Karpas-422 (cell line): ENCODE results near the gene NRXN3. TPM values are rescaled to one million over a fixed set of nuclear protein-coding genes. Genes with fewer than 3 reads are reported as not detected.

Source experiments
- DNase-seq: peaks from one replicate; pipeline ENCODE4 v3.0.0-alpha.2; 2015
- H2AFZ ChIP-seq: fragments of 200-600 bp; sonication (generic); 2 replicates; pipeline ENCODE4 v1.6.1; 2014; ENCODE audit warnings: antibody characterized with exemption, low read length, mixed read lengths
- H3K27ac ChIP-seq: fragments of 200-600 bp; sonication (generic); 2 replicates; pipeline ENCODE4 v1.5.1; 2014; ENCODE audit warnings: mild to moderate bottlenecking, low read length, moderate library complexity
- H3K27me3 ChIP-seq: fragments of 200-600 bp; sonication (generic); 2 replicates; pipeline ENCODE4 v1.6.1; 2014; ENCODE audit warnings: low read length, mixed read lengths
- H3K36me3 ChIP-seq: fragments of 200-600 bp; sonication (generic); 2 replicates; pipeline ENCODE4 v1.6.1; 2014; ENCODE audit warnings: low read length, mixed read lengths; ENCODE audit not compliant: insufficient read depth
- H3K4me1 ChIP-seq: fragments of 200-600 bp; sonication (generic); 2 replicates; pipeline ENCODE4 v1.6.1; 2014; ENCODE audit warnings: mild to moderate bottlenecking, low read length, mixed read lengths
- H3K4me2 ChIP-seq: fragments of 200-600 bp; sonication (generic); 2 replicates; pipeline ENCODE4 v1.6.1; 2014; ENCODE audit warnings: low read length, low read depth, mild to moderate bottlenecking; ENCODE audit not compliant: poor library complexity, severe bottlenecking
- H3K4me3 ChIP-seq: fragments of 200-600 bp; sonication (generic); 2 replicates; pipeline ENCODE4 v1.5.1; 2014; ENCODE audit warnings: mild to moderate bottlenecking, antibody characterized with exemption, low read length, mixed read lengths
- H3K79me2 ChIP-seq: fragments of 200-600 bp; sonication (generic); 2 replicates; pipeline ENCODE4 v1.6.1; 2014; ENCODE audit warnings: mild to moderate bottlenecking, low read length, mixed read lengths
- H3K9ac ChIP-seq: fragments of 200-600 bp; sonication (generic); 2 replicates; pipeline ENCODE4 v1.6.0; 2014; ENCODE audit warnings: low read length
- H3K9me2 ChIP-seq: fragments of 200-600 bp; sonication (generic), shearing (Covaris generic); replicated peaks from 2 replicates; pipeline ENCODE4 v1.6.0; 2014; ENCODE audit warnings: mild to moderate bottlenecking, low read length, moderate library complexity; ENCODE audit not compliant: insufficient read depth
- H3K9me3 ChIP-seq: fragments of 300-700, 200-600 bp; sonication (generic); 2 replicates; pipeline ENCODE4 v1.6.1; 2014; ENCODE audit warnings: low read length, mixed read lengths
- H4K20me1 ChIP-seq: fragments of 200-600 bp; sonication (generic); 2 replicates; pipeline ENCODE4 v1.6.1; 2014; ENCODE audit warnings: mild to moderate bottlenecking, antibody characterized with exemption, low read length, low read depth; ENCODE audit not compliant: insufficient read depth
- total RNA-seq: library from RNA; depleted of rRNA; stranded (reverse); fragments of >200 nt; shearing (Covaris generic); gene quantifications from 2 replicates; pipeline ENCODE4 v1.2.3, GENCODE V29; 2014; ENCODE audit warnings: low replicate concordance

Gene NRXN3
- total RNA-seq, 1 experiment from 2014 or later: not detected

GRCh38 chr14:78135450-78135891, 34.7 kb upstream of the NRXN3 start:
- Histone ChIP-seq H3K27ac (no peak overlapping the region), H3K9me3 (no peaks in the 10 kb centered on the region), H3K4me1 (no peaks in the 10 kb centered on the region), H3K36me3 (no peaks in the 10 kb centered on the region), H4K20me1 (no peaks in the 10 kb centered on the region), H3K9ac (no peak overlapping the region), H2AFZ (no peak overlapping the region), H3K27me3 (peaks cover 6% of the 10 kb centered on the region; the same call in 1 of the 2 replicates), H3K79me2 (no peaks in the 10 kb centered on the region), H3K4me3 (no peak overlapping the region), H3K4me2 (no peak overlapping the region), H3K9me2 (no peaks in the 10 kb centered on the region)
- no peak for DNase-seq

GRCh38 chr14:78136695-78137094, 33.5 kb upstream of the NRXN3 start:
- Histone ChIP-seq H3K9me2 (no peaks in the 10 kb centered on the region), H3K9ac (no peak overlapping the region), H4K20me1 (no peaks in the 10 kb centered on the region), H3K27me3 (peaks cover 6% of the 10 kb centered on the region; the same call in 1 of the 2 replicates), H3K27ac (no peak overlapping the region), H3K36me3 (no peaks in the 10 kb centered on the region), H3K4me2 (no peak overlapping the region), H3K4me3 (no peak overlapping the region), H3K4me1 (no peaks in the 10 kb centered on the region), H3K79me2 (no peaks in the 10 kb centered on the region), H2AFZ (no peak overlapping the region), H3K9me3 (no peaks in the 10 kb centered on the region)
- no peak for DNase-seq

GRCh38 chr14:78141590-78141989, 28.6 kb upstream of the NRXN3 start:
- no peaks in the 10 kb centered on the region for H3K36me3 ChIP-seq
- DNase-seq: peak; percentile 48
- no peaks in the 10 kb centered on the region for H4K20me1 ChIP-seq
- H3K27ac ChIP-seq: no peak overlapping the region
- H3K27me3 ChIP-seq: peaks cover 6% of the 10 kb centered on the region; the same call in 1 of the 2 replicates
- H2AFZ ChIP-seq: no peak overlapping the region
- H3K4me3 ChIP-seq: no peak overlapping the region
- no peak overlapping the region for H3K4me2 ChIP-seq
- H3K9ac ChIP-seq: no peak overlapping the region
- H3K79me2 ChIP-seq: no peaks in the 10 kb centered on the region
- no peaks in the 10 kb centered on the region for H3K9me3 ChIP-seq
- H3K9me2 ChIP-seq: no peaks in the 10 kb centered on the region
- no peaks in the 10 kb centered on the region for H3K4me1 ChIP-seq

GRCh38 chr14:78142998-78143397, 27.2 kb upstream of the NRXN3 start:
- H3K36me3 ChIP-seq: no peaks in the 10 kb centered on the region

GRCh38 chr14:78143489-78144145, 26.6 kb upstream of the NRXN3 start:
- Histone ChIP-seq H3K4me3 (no peak overlapping the region), H3K9ac (no peak overlapping the region), H3K4me2 (no peak overlapping the region), H3K9me3 (no peaks in the 10 kb centered on the region), H3K4me1 (no peaks in the 10 kb centered on the region), H3K27me3 (no peaks in the 10 kb centered on the region), H3K9me2 (no peaks in the 10 kb centered on the region), H3K36me3 (no peaks in the 10 kb centered on the region), H3K79me2 (no peaks in the 10 kb centered on the region), H2AFZ (no peak overlapping the region), H3K27ac (no peak overlapping the region), H4K20me1 (no peaks in the 10 kb centered on the region)
- DNase-seq: no peak

More at GRCh38 chr14:78142998-78143397, 27.2 kb upstream of the NRXN3 start:
- no peak overlapping the region for H3K27ac ChIP-seq
- no peak for DNase-seq
- H3K4me2 ChIP-seq: no peak overlapping the region
- no peaks in the 10 kb centered on the region for H3K9me3 ChIP-seq
- no peaks in the 10 kb centered on the region for H3K79me2 ChIP-seq
- no peak overlapping the region for H3K9ac ChIP-seq
- no peak overlapping the region for H3K4me3 ChIP-seq
- no peaks in the 10 kb centered on the region for H4K20me1 ChIP-seq
- no peaks in the 10 kb centered on the region for H3K9me2 ChIP-seq
- no peaks in the 10 kb centered on the region for H3K4me1 ChIP-seq
- no peaks in the 10 kb centered on the region for H3K27me3 ChIP-seq
- no peak overlapping the region for H2AFZ ChIP-seq

- Histone ChIP-seq H3K4me1 (no peaks in the 10 kb centered on the region), H3K9me2 (no peaks in the 10 kb centered on the region), H3K79me2 (no peaks in the 10 kb centered on the region), H2AFZ (no peak overlapping the region), H3K4me3 (no peak overlapping the region), H3K27me3 (no peaks in the 10 kb centered on the region), H3K36me3 (no peaks in the 10 kb centered on the region), H3K9me3 (no peaks in the 10 kb centered on the region), H3K9ac (no peak overlapping the region), H3K4me2 (no peak overlapping the region), H3K27ac (no peak overlapping the region), H4K20me1 (peaks cover 2% of the 10 kb centered on the region)
- no peak for DNase-seq
Measured at GRCh38 chr14:78152201-78153063, 17.7 kb upstream of the NRXN3 start.

GRCh38 chr14:78153064-78153341, 17.2 kb upstream of the NRXN3 start:
- Histone ChIP-seq H4K20me1 (peaks cover 7% of the 10 kb centered on the region), H3K36me3 (no peaks in the 10 kb centered on the region), H2AFZ (no peak overlapping the region), H3K4me1 (no peaks in the 10 kb centered on the region), H3K4me2 (no peak overlapping the region), H3K79me2 (no peaks in the 10 kb centered on the region), H3K9ac (no peak overlapping the region), H3K27ac (no peak overlapping the region), H3K9me2 (no peaks in the 10 kb centered on the region), H3K4me3 (no peak overlapping the region), H3K9me3 (no peaks in the 10 kb centered on the region), H3K27me3 (no peaks in the 10 kb centered on the region)
- DNase-seq: no peak

- no peaks in the 10 kb centered on the region for H3K36me3 ChIP-seq
- no peaks in the 10 kb centered on the region for H3K27me3 ChIP-seq
- peak; percentile 50 for DNase-seq
- H3K4me1 ChIP-seq: no peaks in the 10 kb centered on the region
- no peak overlapping the region for H2AFZ ChIP-seq
- H3K9me2 ChIP-seq: no peaks in the 10 kb centered on the region
- no peak overlapping the region for H3K4me2 ChIP-seq
- peaks cover 7% of the 10 kb centered on the region for H4K20me1 ChIP-seq
- H3K79me2 ChIP-seq: no peaks in the 10 kb centered on the region
- no peak overlapping the region for H3K27ac ChIP-seq
- no peak overlapping the region for H3K9ac ChIP-seq
- no peaks in the 10 kb centered on the region for H3K9me3 ChIP-seq
- no peak overlapping the region for H3K4me3 ChIP-seq
Measured at GRCh38 chr14:78154827-78155226, 15.3 kb upstream of the NRXN3 start.
